Measurements from ENCODE around the gene PPL. TPM values are rescaled to one million over a fixed set of nuclear protein-coding genes. Genes with fewer than 3 reads are reported as not detected.

PPL gene
- total and polyA plus RNA-seq, 2 of the 8 experiments (the other 6 are each of a cell fraction or from before 2014, with no cell fraction given) = 11.3 to 29.5 TPM

DNA sequence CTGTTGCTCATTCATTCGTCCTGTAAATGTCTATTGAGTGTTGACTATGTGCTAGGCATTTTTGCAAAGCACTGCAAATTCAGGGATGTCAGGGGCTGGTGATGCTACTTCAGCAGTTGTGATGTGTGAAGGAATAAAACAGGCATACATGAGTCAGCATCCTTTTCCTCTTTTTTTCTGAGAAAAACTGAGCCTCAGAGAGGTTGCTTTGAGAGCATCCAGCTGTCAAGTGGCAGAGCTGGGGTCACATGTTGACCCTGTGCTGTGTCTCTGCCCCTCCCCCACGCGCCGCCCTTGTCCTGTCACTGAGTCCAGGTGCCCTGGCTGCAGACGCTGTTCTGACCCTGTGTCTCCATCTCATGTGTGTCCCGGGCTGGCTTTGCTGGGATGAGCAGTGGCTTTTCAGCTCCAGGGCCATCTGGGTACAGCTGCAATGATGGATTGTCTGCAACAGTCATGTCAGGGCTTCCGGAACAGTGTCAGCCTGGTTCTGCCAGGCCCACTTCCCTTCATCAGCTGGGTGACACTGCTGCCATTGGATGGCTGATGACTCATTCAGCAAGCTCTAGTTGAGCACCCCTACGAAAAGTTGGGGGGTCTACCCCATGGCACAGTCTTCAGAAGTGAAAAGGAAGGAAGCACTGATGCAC, 36.1 kb upstream of the PPL start:
- no peak overlapping the region; the same call in 1 of the 2 replicates for H2AFZ ChIP-seq (ENCODE audit: low read length)
- H3K9ac ChIP-seq (replicated peaks in 1 of 4; ENCODE audit: extremely low read depth in 1 of 4, low read depth in 3 of 4, low read length in 3 of 4) = no peak overlapping the region
- H3K4me3 ChIP-seq (ENCODE audit: extremely low read depth in 1 of 4, insufficient read depth in 2 of 4, low read depth in 3 of 4, low read length in 4 of 4) = no peak overlapping the region
- no peaks in the 10 kb centered on the region for H3K79me1 ChIP-seq (ENCODE audit: low read depth, low read length)
- no peak overlapping the region for H2BK20ac ChIP-seq (ENCODE audit: low read length)
- H3K36me3 ChIP-seq (ENCODE audit: control insufficient read depth in 2 of 4, insufficient read depth in 4 of 4, low read length in 3 of 4) = no peaks in the 10 kb centered on the region
- DNase-seq (ENCODE audit: low read depth in 1 of 2, low spot score in 2 of 2) = no peak
- no peaks in the 10 kb centered on the region; the same call in 1 of the 2 replicates for H3K23me2 ChIP-seq (ENCODE audit: low read depth, low read length)
- H3K14ac ChIP-seq (ENCODE audit: insufficient read length) = no peak overlapping the region
- no peak overlapping the region for H3K27ac ChIP-seq (ENCODE audit: low read depth, low read length)
- FAIRE-seq = no peak
- H4K5ac ChIP-seq (ENCODE audit: insufficient read length, low read depth, low read length) = no peak overlapping the region
- no peaks in the 10 kb centered on the region for H3K9me3 ChIP-seq (ENCODE audit: insufficient read depth in 2 of 2, low read depth in 1 of 2, low read length in 1 of 2)
- ChIA-PET CTCF (ENCODE audit: partially characterized antibody) (interaction anchor here (1.0 to 2.4 kb wide), 3 partner anchors 35 to 68 kb away, joined by 3 to 6 read pairs (median 3); no protein-coding TSS in a partner anchor), POLR2A (ENCODE audit: partially characterized antibody) (interaction anchor here (1.0 to 1.1 kb wide), 2 partner anchors 9 to 38 kb away, joined by 3 to 4 read pairs; no protein-coding TSS in a partner anchor)
- H2BK5ac ChIP-seq (ENCODE audit: low read depth, low read length) = no peak overlapping the region
- H3K4me2 ChIP-seq (ENCODE audit: insufficient read depth in 1 of 2, low read depth in 2 of 2, low read length in 2 of 2) = no peak overlapping the region
- no peak overlapping the region for H3K56ac ChIP-seq (replicated peaks; ENCODE audit: insufficient read length, low read depth, low read length)
- H4K8ac ChIP-seq (ENCODE audit: extremely low read depth, insufficient read depth, low read length) = no peak overlapping the region
- H2BK120ac ChIP-seq (replicated peaks; ENCODE audit: low read depth, low read length) = no peak overlapping the region
- no peak overlapping the region for H2AK5ac ChIP-seq (ENCODE audit: low read depth, low read length)
- no peak overlapping the region for H3K18ac ChIP-seq (ENCODE audit: extremely low read depth, low read length)
- 67% methylated on average over 7 of the region's 8 CpGs; no CpG with 5 or more reads in 1 of the 2 experiments for WGBS, 2 experiments (ENCODE audit: extremely low coverage in 1 of 2, insufficient coverage in 1 of 2, insufficient read length in 1 of 2, insufficient replicate concordance in 2 of 2, low coverage in 1 of 2, low lambda C conversion rate in 2 of 2, missing lambda C conversion rate in 1 of 2)
- 0 out of 2 replicates have a peak, but pooled peaks have one; percentile 26 for TF ChIP-seq MAX (IDR thresholded peaks at IDR 0.05)
- TF ChIP-seq, protein P1, sequence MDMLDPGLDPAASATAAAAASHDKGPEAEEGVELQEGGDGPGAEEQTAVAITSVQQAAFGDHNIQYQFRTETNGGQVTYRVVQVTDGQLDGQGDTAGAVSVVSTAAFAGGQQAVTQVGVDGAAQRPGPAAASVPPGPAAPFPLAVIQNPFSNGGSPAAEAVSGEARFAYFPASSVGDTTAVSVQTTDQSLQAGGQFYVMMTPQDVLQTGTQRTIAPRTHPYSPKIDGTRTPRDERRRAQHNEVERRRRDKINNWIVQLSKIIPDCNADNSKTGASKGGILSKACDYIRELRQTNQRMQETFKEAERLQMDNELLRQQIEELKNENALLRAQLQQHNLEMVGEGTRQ (IDR thresholded peaks at IDR 0.05; ENCODE audit: low read length) = 0 out of 2 replicates have a peak, but pooled peaks have one; percentile 28
- TF ChIP-seq HDAC2 (IDR thresholded peaks at IDR 0.05; ENCODE audit: borderline replicate concordance in 1 of 2, low read depth in 2 of 2, low read length in 2 of 2) = no peak
- H2BK12ac ChIP-seq (ENCODE audit: low read depth, low read length) = no peak overlapping the region
- H2BK15ac ChIP-seq (ENCODE audit: low read length) = no peak overlapping the region
- no peak overlapping the region for H3K23ac ChIP-seq (ENCODE audit: insufficient read length)
- no peaks in the 10 kb centered on the region for H4K20me1 ChIP-seq (replicated peaks in 1 of 2; ENCODE audit: control insufficient read depth in 1 of 2, insufficient read depth in 2 of 2, low read length in 2 of 2)
- no peak overlapping the region for H3K4ac ChIP-seq (replicated peaks; ENCODE audit: insufficient read length, low read depth, low read length)
- no peaks in the 10 kb centered on the region for H3K79me2 ChIP-seq (ENCODE audit: control insufficient read depth in 1 of 2, insufficient read depth in 2 of 2, low read length in 2 of 2)
- H4K91ac ChIP-seq (replicated peaks; ENCODE audit: insufficient read length, low read length) = no peak overlapping the region
- H3K4me1 ChIP-seq (replicated peaks in 1 of 4; ENCODE audit: control insufficient read depth in 3 of 4, insufficient read depth in 4 of 4, low read length in 3 of 4) = peaks cover 12 to 26% (median 19%) of the 10 kb centered on the region in 4 experiments
- no peaks in the 10 kb centered on the region for H3K27me3 ChIP-seq (replicated peaks in 1 of 4; ENCODE audit: control insufficient read depth in 3 of 4, extremely low read depth in 1 of 4, insufficient read depth in 3 of 4, low read length in 3 of 4)

All from H1 (cell line).